H9 (cell line): ENCODE results near the gene NCOA5. TPM values are rescaled to one million over a fixed set of nuclear protein-coding genes. Genes with fewer than 3 reads are reported as not detected.

Source experiments
- DNase-seq: peaks from one replicate; pipeline ENCODE4 v3.0.0-alpha.2; 2017
- H2AFZ ChIP-seq: one replicate; pipeline ENCODE4 v1.6.1; 2013; ENCODE audit warnings: mild to moderate bottlenecking, low read length, control low read depth, moderate library complexity
- H2AK5ac ChIP-seq: 2 replicates; pipeline ENCODE4 v1.6.1; 2013; ENCODE audit warnings: low read length, control low read depth, mixed read lengths; ENCODE audit not compliant: insufficient read length
- H2BK120ac ChIP-seq: one replicate; pipeline ENCODE4 v1.6.1; 2013; ENCODE audit warnings: low read depth, mild to moderate bottlenecking, low read length, control low read depth, inconsistent platforms; ENCODE audit not compliant: poor library complexity, severe bottlenecking
- H2BK12ac ChIP-seq: 2 replicates; pipeline ENCODE4 v1.6.1; 2013; ENCODE audit warnings: low read length, control low read depth, mixed read lengths, low read depth; ENCODE audit not compliant: insufficient read length
- H2BK15ac ChIP-seq: 2 replicates; pipeline ENCODE4 v1.6.1; 2013; ENCODE audit warnings: low read depth, low read length, control low read depth
- H2BK20ac ChIP-seq: one replicate; pipeline ENCODE4 v1.6.1; 2013; ENCODE audit warnings: low read depth, mild to moderate bottlenecking, low read length, control low read depth, inconsistent platforms; ENCODE audit not compliant: poor library complexity, severe bottlenecking
- H2BK5ac ChIP-seq: 2 replicates; pipeline ENCODE4 v1.6.1; 2013; ENCODE audit warnings: low read length, control low read depth, mixed read lengths; ENCODE audit not compliant: insufficient read length
- H3K14ac ChIP-seq: 2 replicates; pipeline ENCODE4 v1.6.1; 2013; ENCODE audit warnings: low read length, control low read depth; ENCODE audit not compliant: insufficient read depth
- H3K18ac ChIP-seq: 2 replicates; pipeline ENCODE4 v1.6.1; 2013; ENCODE audit warnings: low read depth, mild to moderate bottlenecking, mixed read lengths, low read length, control low read depth; ENCODE audit not compliant: insufficient read length
- H3K23ac ChIP-seq: 2 replicates; pipeline ENCODE4 v1.6.1; 2013; ENCODE audit warnings: low read length, control low read depth, mixed read lengths, low read depth; ENCODE audit not compliant: insufficient read length
- H3K23me2 ChIP-seq: 2 replicates; pipeline ENCODE4 v1.6.1; 2013; ENCODE audit warnings: low read depth, mild to moderate bottlenecking, mixed read lengths, low read length, control low read depth; ENCODE audit not compliant: insufficient read length, poor library complexity, severe bottlenecking
- H3K27ac ChIP-seq: 2 replicates; pipeline ENCODE4 v1.5.1; 2013; ENCODE audit warnings: low read length, control low read depth, mixed read lengths, low read depth; ENCODE audit not compliant: insufficient read length
- H3K27me3 ChIP-seq: 2 replicates; pipeline ENCODE4 v1.6.1; 2013; ENCODE audit warnings: low read length, control low read depth, inconsistent platforms; ENCODE audit not compliant: insufficient read depth
- H3K4ac ChIP-seq: 2 replicates; pipeline ENCODE4 v1.6.1; 2013; ENCODE audit warnings: low read depth, mild to moderate bottlenecking, control low read depth, inconsistent platforms, low read length, moderate library complexity
- H3K4me1 ChIP-seq: 2 replicates; pipeline ENCODE4 v1.6.1; 2013; ENCODE audit warnings: low read length, control low read depth, inconsistent platforms; ENCODE audit not compliant: insufficient read depth
- H3K4me2 ChIP-seq: 2 replicates; pipeline ENCODE4 v1.6.1; 2013; ENCODE audit warnings: low read length, control low read depth, mixed read lengths; ENCODE audit not compliant: insufficient read length, insufficient read depth
- H3K56ac ChIP-seq: 2 replicates; pipeline ENCODE4 v1.6.1; 2013; ENCODE audit warnings: low read depth, mild to moderate bottlenecking, mixed read lengths, low read length, control low read depth; ENCODE audit not compliant: insufficient read length
- H3K79me1 ChIP-seq: 2 replicates; pipeline ENCODE4 v1.6.1; 2013; ENCODE audit warnings: low read depth, mild to moderate bottlenecking, moderate library complexity, low read length, control low read depth, inconsistent platforms; ENCODE audit not compliant: insufficient read depth, poor library complexity, severe bottlenecking
- H3K79me2 ChIP-seq: 2 replicates; pipeline ENCODE4 v1.6.1; 2013; ENCODE audit warnings: low read length, control low read depth, inconsistent platforms; ENCODE audit not compliant: insufficient read depth
- H3K9ac ChIP-seq: 2 replicates; pipeline ENCODE4 v1.6.1; 2013; ENCODE audit warnings: low read length, control low read depth, mixed read lengths; ENCODE audit not compliant: insufficient read length; ENCODE audit errors: extremely low read depth
- H3K9me3 ChIP-seq: one replicate; pipeline ENCODE4 v1.6.1; 2013; ENCODE audit warnings: low read depth, low read length, inconsistent platforms; ENCODE audit not compliant: control insufficient read depth
- H3T11ph ChIP-seq: one replicate; pipeline ENCODE4 v1.6.1; 2013; ENCODE audit warnings: mild to moderate bottlenecking, low read length, control low read depth, inconsistent platforms
- H4K20me1 ChIP-seq: one replicate; pipeline ENCODE4 v1.6.1; 2013; ENCODE audit not compliant: control insufficient read depth, insufficient read length, insufficient read depth
- H4K5ac ChIP-seq: 2 replicates; pipeline ENCODE4 v1.6.1; 2013; ENCODE audit warnings: low read depth, mild to moderate bottlenecking, mixed read lengths, low read length, control low read depth; ENCODE audit not compliant: insufficient read length
- H4K8ac ChIP-seq: replicated peaks from 2 replicates; pipeline ENCODE4 v1.6.1; 2013; ENCODE audit warnings: low read length, control low read depth, mixed read lengths, low read depth; ENCODE audit not compliant: insufficient read length
- H4K91ac ChIP-seq: 2 replicates; pipeline ENCODE4 v1.6.1; 2013; ENCODE audit warnings: low read depth, mild to moderate bottlenecking, moderate library complexity, mixed read lengths, low read length, control low read depth; ENCODE audit not compliant: insufficient read length
- H3K27ac Mint-ChIP-seq, 3 experiments: 2 replicates in 2 of 3; 3 replicates in 1 of 3; pipeline ENCODE4 v1.8.0; 2020 to 2021; ENCODE audit warnings: mixed read lengths in 3 of 3, mild to moderate bottlenecking in 1 of 3, moderate library complexity in 1 of 3
- H3K27me3 Mint-ChIP-seq: 2 replicates; pipeline ENCODE4 v1.8.0; 2021; ENCODE audit warnings: low read depth, mild to moderate bottlenecking, moderate library complexity, mixed read lengths
- H3K36me3 Mint-ChIP-seq, 3 experiments: 2 replicates in 2 of 3; 3 replicates in 1 of 3; pipeline ENCODE4 v1.8.0; 2020 to 2021; ENCODE audit warnings: low read depth in 3 of 3, mixed read lengths in 3 of 3; ENCODE audit not compliant: insufficient read depth in 1 of 3
- H3K4me1 Mint-ChIP-seq, 2 experiments: 2 replicates each; pipeline ENCODE4 v1.8.0; 2020; ENCODE audit warnings: mixed read lengths in 2 of 2
- H3K4me3 Mint-ChIP-seq, 2 experiments: 2 replicates in 1 of 2; 3 replicates in 1 of 2; pipeline ENCODE4 v1.8.0; 2020 to 2021; ENCODE audit warnings: mild to moderate bottlenecking in 2 of 2, mixed read lengths in 2 of 2, moderate library complexity in 1 of 2
- H3K9me3 Mint-ChIP-seq, 2 experiments: 2 replicates in 1 of 2; 3 replicates in 1 of 2; pipeline ENCODE4 v1.8.0; 2020; ENCODE audit warnings: mild to moderate bottlenecking in 2 of 2, mixed read lengths in 2 of 2, moderate library complexity in 1 of 2
- CTCF ChIP-seq: fragments of 200-600 bp; sonication (generic); conservative IDR thresholded peaks from 3 replicates; pipeline ENCODE4 v1.8.0; 2021; ENCODE audit warnings: antibody characterized with exemption, mild to moderate bottlenecking
- WGBS: extraction: QIAGEN DNeasy Blood & Tissue Kit; methylation state at CpG from one replicate; pipeline ENCODE4 v1.1.7; 2013; ENCODE audit warnings: missing lambda C conversion rate, low lambda C conversion rate, mixed read lengths; ENCODE audit not compliant: insufficient read length; ENCODE audit errors: extremely low coverage; 5-methylcytosine and 5-hydroxymethylcytosine counted together
- total RNA-seq: library from RNA; stranded (reverse); gene quantifications from 2 replicates; pipeline ENCODE4 v1.2.1, GENCODE V29; 2021

The NCOA5 gene
- total RNA-seq, 1 experiment from 2014 or later, result 55.7 TPM

- no peak overlapping the region for H2BK120ac ChIP-seq
- Mint-ChIP-seq H3K27me3 (peaks cover 2% of the 10 kb centered on the region), H3K4me1 (peaks cover 6 to 8% of the 10 kb centered on the region in 2 experiments), H3K36me3 (peaks cover 17 to 37% (median 35%) of the 10 kb centered on the region in 3 experiments; a peak in 6 of 7 replicates), H3K27ac (no peak overlapping the region), H3K9me3 (no peaks in the 10 kb centered on the region), H3K4me3 (no peak overlapping the region)
- no peak overlapping the region for H4K91ac ChIP-seq
- H3K18ac ChIP-seq, result no peak overlapping the region
- H3K23me2 ChIP-seq, result peaks cover 2% of the 10 kb centered on the region
- H4K5ac ChIP-seq, result no peak overlapping the region
- DNase-seq, result no peak
- no peaks in the 10 kb centered on the region for H3K9me3 ChIP-seq
- no peak overlapping the region for H3K23ac ChIP-seq
- H3K4me2 ChIP-seq, result no peak overlapping the region
- H3K79me1 ChIP-seq, result no peaks in the 10 kb centered on the region
- WGBS, result no CpG with 5 or more reads among the region's 15 CpGs
- no peak overlapping the region for H2AFZ ChIP-seq
- H4K20me1 ChIP-seq, result no peaks in the 10 kb centered on the region
- no peak overlapping the region for H3K14ac ChIP-seq
- no peak overlapping the region for H2BK12ac ChIP-seq
- no peak overlapping the region for H3K56ac ChIP-seq
- H3K27ac ChIP-seq, result no peak overlapping the region
- no peak for TF ChIP-seq CTCF
- H2AK5ac ChIP-seq, result no peak overlapping the region
- no peak overlapping the region for H2BK15ac ChIP-seq
- no peaks in the 10 kb centered on the region for H3K4me1 ChIP-seq
- H3K9ac ChIP-seq, result no peak overlapping the region
- no peaks in the 10 kb centered on the region for H3K79me2 ChIP-seq
- no peak overlapping the region for H4K8ac ChIP-seq
- H3T11ph ChIP-seq, result no peak overlapping the region
- no peak overlapping the region for H2BK20ac ChIP-seq
- H3K4ac ChIP-seq, result no peak overlapping the region
- no peaks in the 10 kb centered on the region for H3K27me3 ChIP-seq
- no peak overlapping the region for H2BK5ac ChIP-seq
Observed at GRCh38 chr20:46122516-46123481, 33.0 kb upstream of the NCOA5 start.
